Measurements from ENCODE around the gene SLFN5. TPM values are rescaled to one million over a fixed set of nuclear protein-coding genes. Genes with fewer than 3 reads are reported as not detected.

The SLFN5 gene
- total and polyA plus RNA-seq, 2 of the 4 experiments (the other 2 are of a cell fraction): 13.0 to 48.9 TPM

- ChIA-PET CTCF (no interaction called here), POLR2A (ENCODE audit: unreplicated experiment) (interaction anchor here (0.6 kb wide), 1 partner anchor 22 kb away, joined by 3 read pairs; no protein-coding TSS in a partner anchor)
- no peak overlapping the region for H2BK120ac ChIP-seq (ENCODE audit: low read depth, low read length)
- no CpG with 5 or more reads among the region's 2 CpGs for WGBS, 2 experiments (ENCODE audit: extremely low coverage in 2 of 2, insufficient read length in 1 of 2)
- no peak overlapping the region for H4K8ac ChIP-seq (ENCODE audit: low read depth in 2 of 2, low read length in 2 of 2)
- H3K27me3 ChIP-seq (ENCODE audit: control insufficient read depth, insufficient read depth, low read length): no peaks in the 10 kb centered on the region; the same call in 1 of the 2 replicates
- no peak overlapping the region for H3K4me2 ChIP-seq (ENCODE audit: low read depth, low read length)
- no peak overlapping the region for H3K4me3 ChIP-seq (ENCODE audit: insufficient read depth, low read depth, low read length)
- H2BK5ac ChIP-seq (ENCODE audit: low read depth, low read length, poor library complexity, severe bottlenecking): no peak overlapping the region
- no peak for DNase-seq
- H3K14ac ChIP-seq (replicated peaks; ENCODE audit: low read depth, low read length): no peak overlapping the region
- intact Hi-C loops (cut with micrococcal nuclease): no loop called here
- no peaks in the 10 kb centered on the region for H3K4me1 ChIP-seq (ENCODE audit: control insufficient read depth, insufficient read depth, low read length)
- no peak for ATAC-seq (ENCODE audit: low read depth)
- no peak overlapping the region for H3K27ac ChIP-seq (ENCODE audit: insufficient read depth, low read length)
- no peak overlapping the region for H4K91ac ChIP-seq (ENCODE audit: insufficient read depth, low read depth, low read length)
- no peak overlapping the region for H4K5ac ChIP-seq (ENCODE audit: low read depth, low read length)
- dilution Hi-C loops (cut with HindIII; ENCODE audit: low sequenced_read_pairs, unreplicated experiment): no loop called here
- no peaks in the 10 kb centered on the region for H4K20me1 ChIP-seq (ENCODE audit: insufficient read depth, low read length)
- no peak overlapping the region for H2BK20ac ChIP-seq (ENCODE audit: low read depth, low read length)
- TF ChIP-seq MXI1 (IDR thresholded peaks at IDR 0.05; ENCODE audit: borderline replicate concordance, low read depth, low read length): no peak
- no peak for TF ChIP-seq RFX5 (IDR thresholded peaks at IDR 0.05; ENCODE audit: low read depth, low read length)
- no peak for TF ChIP-seq CTCF (conservative IDR thresholded peaks at IDR 0.05; ENCODE audit: low read depth, low read length)
- TF ChIP-seq CHD1 (IDR thresholded peaks at IDR 0.05; ENCODE audit: low read depth, low read length): no peak
- TF ChIP-seq MAZ (IDR thresholded peaks at IDR 0.05; ENCODE audit: borderline replicate concordance, low read depth, low read length): no peak
- TF ChIP-seq NFE2L2 (IDR thresholded peaks at IDR 0.05; ENCODE audit: low read depth, low read length): no peak
- no peak for TF ChIP-seq RAD21 (IDR thresholded peaks at IDR 0.05; ENCODE audit: low read length)
- no peak for TF ChIP-seq MAFK (IDR thresholded peaks at IDR 0.05; ENCODE audit: low read depth, low read length)
- no peak for TF ChIP-seq FOS (IDR thresholded peaks at IDR 0.05; ENCODE audit: low read depth, low read length)
- no peak for TF ChIP-seq BHLHE40 (IDR thresholded peaks at IDR 0.05; ENCODE audit: low read depth, low read length)
- no peak for TF ChIP-seq RCOR1 (IDR thresholded peaks at IDR 0.05; ENCODE audit: insufficient replicate concordance, low read length)
- no peak for TF ChIP-seq SMC3 (IDR thresholded peaks at IDR 0.05; ENCODE audit: low read depth, low read length)
- no peak for TF ChIP-seq POLR2A (IDR thresholded peaks at IDR 0.05; ENCODE audit: low read depth, low read length)
- no peak for TF ChIP-seq CEBPB (IDR thresholded peaks at IDR 0.05; ENCODE audit: low read depth, low read length)
- no peak for TF ChIP-seq ELK1 (IDR thresholded peaks at IDR 0.05; ENCODE audit: borderline replicate concordance, low read depth, low read length)
- no peak for TF ChIP-seq USF2 (IDR thresholded peaks at IDR 0.05; ENCODE audit: low read depth, low read length)
- H3K9ac ChIP-seq (ENCODE audit: low read depth, low read length): no peak overlapping the region
- no peak overlapping the region for H2AFZ ChIP-seq (replicated peaks; ENCODE audit: low read length, poor library complexity)
- BruUV-seq (replicated peaks): no TSS peak
- no peak overlapping the region for H3K18ac ChIP-seq (ENCODE audit: low read depth, low read length)
- H3K79me1 ChIP-seq (ENCODE audit: low read depth in 1 of 2, low read length in 2 of 2): no peaks in the 10 kb centered on the region
- in situ Hi-C loops (cut with MboI; ENCODE audit: low sequenced_read_pairs): no loop called here
- no peak overlapping the region for H2AK5ac ChIP-seq (ENCODE audit: low read depth, low read length)
- H3K4ac ChIP-seq (ENCODE audit: low read depth, low read length): no peak overlapping the region
- no peak overlapping the region for H3K56ac ChIP-seq (ENCODE audit: extremely low read depth, insufficient read depth, low read length)
- peaks cover 3% of the 10 kb centered on the region; the same call in 1 of the 2 replicates for H3K9me3 ChIP-seq (ENCODE audit: control insufficient read depth, insufficient read depth, low read length)
- no peaks in the 10 kb centered on the region for H3K9me1 ChIP-seq (ENCODE audit: insufficient read depth, low read length)
- H2AK9ac ChIP-seq (replicated peaks; ENCODE audit: low read depth, low read length, poor library complexity): no peak overlapping the region
- H2BK15ac ChIP-seq (ENCODE audit: low read depth, low read length): no peak overlapping the region
- no peaks in the 10 kb centered on the region for H3K36me3 ChIP-seq (ENCODE audit: control insufficient read depth, insufficient read depth, low read length)
- no peak overlapping the region for H3K23ac ChIP-seq (ENCODE audit: low read depth, low read length)
These were observed 20.4 kb upstream of the SLFN5 start for GRCh38 chr17:35222452-35222851.
